22Rv1 (cell line): Measurements from ENCODE around the gene ZMYM2.

ENCODE experiments used
- ZFX ChIP-seq: fragments of 450-650 bp; IDR thresholded peaks from 2 replicates; pipeline ENCODE4 v1.6.1; 2017; ENCODE audit warnings: antibody characterized with exemption, borderline replicate concordance
- TF ChIP-seq, protein P1 (sequence below): fragments of 450-650 bp; IDR thresholded peaks from 2 replicates; pipeline ENCODE4 v1.5.1; 2017; ENCODE audit warnings: mild to moderate bottlenecking

DNA sequence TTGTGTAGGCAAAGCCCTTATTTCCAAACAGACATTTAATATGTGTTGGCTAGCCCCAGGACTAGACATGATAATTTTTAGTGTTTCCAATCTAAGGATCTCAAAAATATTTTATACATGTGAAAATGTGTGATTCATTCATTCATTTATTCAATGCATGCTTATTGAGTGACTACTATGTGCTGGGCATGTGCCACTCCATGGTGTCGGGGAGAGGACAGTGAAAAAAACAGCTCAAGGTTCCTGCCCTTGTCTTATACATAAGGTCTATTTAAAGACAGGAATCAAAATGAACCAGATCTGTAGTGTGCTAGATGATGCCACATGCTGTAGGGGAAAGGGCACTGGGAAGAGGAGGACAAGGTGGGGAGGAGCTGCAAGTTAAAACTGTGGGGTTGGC lies 165.8 kb downstream of the ZMYM2 start:
- TF ChIP-seq, protein P1, sequence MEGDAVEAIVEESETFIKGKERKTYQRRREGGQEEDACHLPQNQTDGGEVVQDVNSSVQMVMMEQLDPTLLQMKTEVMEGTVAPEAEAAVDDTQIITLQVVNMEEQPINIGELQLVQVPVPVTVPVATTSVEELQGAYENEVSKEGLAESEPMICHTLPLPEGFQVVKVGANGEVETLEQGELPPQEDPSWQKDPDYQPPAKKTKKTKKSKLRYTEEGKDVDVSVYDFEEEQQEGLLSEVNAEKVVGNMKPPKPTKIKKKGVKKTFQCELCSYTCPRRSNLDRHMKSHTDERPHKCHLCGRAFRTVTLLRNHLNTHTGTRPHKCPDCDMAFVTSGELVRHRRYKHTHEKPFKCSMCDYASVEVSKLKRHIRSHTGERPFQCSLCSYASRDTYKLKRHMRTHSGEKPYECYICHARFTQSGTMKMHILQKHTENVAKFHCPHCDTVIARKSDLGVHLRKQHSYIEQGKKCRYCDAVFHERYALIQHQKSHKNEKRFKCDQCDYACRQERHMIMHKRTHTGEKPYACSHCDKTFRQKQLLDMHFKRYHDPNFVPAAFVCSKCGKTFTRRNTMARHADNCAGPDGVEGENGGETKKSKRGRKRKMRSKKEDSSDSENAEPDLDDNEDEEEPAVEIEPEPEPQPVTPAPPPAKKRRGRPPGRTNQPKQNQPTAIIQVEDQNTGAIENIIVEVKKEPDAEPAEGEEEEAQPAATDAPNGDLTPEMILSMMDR, result no peak
- TF ChIP-seq ZFX, result no peak
